ENCODE data around the gene FOLR1. TPM values are rescaled to one million over a fixed set of nuclear protein-coding genes. Genes with fewer than 3 reads are reported as not detected.

Gene FOLR1
- total and polyA plus RNA-seq, 9 of the 15 experiments (the other 6 are each of a cell fraction or from before 2014, with no cell fraction given): 0.22 to 2.3 (median 1.0) TPM

- TF ChIP-seq AFF1 (IDR thresholded peaks at IDR 0.05; ENCODE audit: low read depth in 1 of 2, partially characterized antibody in 2 of 2): no peak
- no peak for TF ChIP-seq HMG20B (CRISPR knock-in tag; IDR thresholded peaks at IDR 0.05)
Measured at GRCh38 chr11:72173291-72173690, 18.6 kb upstream of the FOLR1 start (continued).

- no peaks in the 10 kb centered on the region for H4K20me1 ChIP-seq (replicated peaks; ENCODE audit: control insufficient read depth, insufficient read depth, low read length)
- CTCF ChIA-PET (ENCODE audit: low intra/inter-chr PET ratio): no interaction called here
- H3K9ac ChIP-seq (ENCODE audit: insufficient read depth in 1 of 2, low read depth in 2 of 2, low read length in 2 of 2): no peak overlapping the region
- no peaks in the 10 kb centered on the region for H3K9me3 ChIP-seq (replicated peaks; ENCODE audit: control insufficient read depth, insufficient read depth, low read depth, low read length)
- peaks cover 10 to 29% of the 10 kb centered on the region in 2 experiments; a peak in 3 of 5 replicates for H3K27me3 ChIP-seq (ENCODE audit: control insufficient read depth in 2 of 2, insufficient read depth in 2 of 2, low read length in 2 of 2)
- no peak overlapping the region for H2AFZ ChIP-seq (ENCODE audit: low read depth, low read length)
- intact Hi-C loops (cut with micrococcal nuclease) (no loop called here), in situ Hi-C loops (cut with MboI) (no loop called here)
- H3K4me3 ChIP-seq: no peak overlapping the region
- no peak overlapping the region for H3K27ac ChIP-seq (ENCODE audit: extremely low read depth, low read depth, low read length)
- no peak for ATAC-seq
- POLR2A ChIA-PET: interaction anchor here (0.6 kb wide), 1 partner anchor 65 kb away, joined by 3 read pairs; no protein-coding TSS in a partner anchor
- no peak overlapping the region for H3K4me2 ChIP-seq (ENCODE audit: insufficient read depth, low read length)
- no peak for FAIRE-seq
- H3K36me3 ChIP-seq (ENCODE audit: control insufficient read depth, insufficient read depth, low read length): no peaks in the 10 kb centered on the region
- no peak for DNase-seq (ENCODE audit: extremely low read depth in 1 of 4, low spot score in 3 of 4)
- whole genome bisulfite sequencing (ENCODE audit: insufficient coverage, low coverage, missing lambda C conversion rate): 24% methylated on average over 8 of the region's 8 CpGs
- no peaks in the 10 kb centered on the region; a peak in 1 of 5 replicates for H3K4me1 ChIP-seq (replicated peaks in 1 of 2; ENCODE audit: control insufficient read depth in 2 of 2, insufficient read depth in 2 of 2, low read length in 2 of 2)
- H3K9me1 ChIP-seq (ENCODE audit: control insufficient read depth, insufficient read depth, low read length): peaks cover 3% of the 10 kb centered on the region
- TF ChIP-seq SP1 (CRISPR knock-in tag; IDR thresholded peaks at IDR 0.05): no peak
- H3K79me2 ChIP-seq (ENCODE audit: control insufficient read depth, insufficient read depth, low read length): no peaks in the 10 kb centered on the region
- no TSS peak for BruUV-seq (replicated peaks)
Measured at GRCh38 chr11:72174302-72175070, 17.5 kb upstream of the FOLR1 start.

Measured in K562 (cell line).